PFSK-1 (cell line): ENCODE results near the gene KREMEN1.

ENCODE experiments used
- POLR2AphosphoS5 ChIP-seq: IDR thresholded peaks from 2 replicates; pipeline ENCODE4 v1.6.1; 2012; ENCODE audit warnings: low read depth, mild to moderate bottlenecking, control low read depth, low read length, moderate library complexity
- REST ChIP-seq, 2 experiments: IDR thresholded peaks; 2 replicates each; pipeline versions ENCODE4 v1.6.1 to v1.8.0; 2011 to 2012; ENCODE audit warnings: low read depth in 2 of 2, low read length in 2 of 2, control low read depth in 1 of 2, inconsistent platforms in 1 of 2, mild to moderate bottlenecking in 1 of 2, moderate library complexity in 1 of 2; ENCODE audit not compliant: insufficient read depth in 1 of 2
- SIN3A ChIP-seq: IDR thresholded peaks from 2 replicates; pipeline ENCODE4 v1.6.1; 2012; ENCODE audit warnings: mild to moderate bottlenecking, low read length, moderate library complexity, borderline replicate concordance; ENCODE audit not compliant: insufficient read depth
- TAF1 ChIP-seq: IDR thresholded peaks from 2 replicates; pipeline ENCODE4 v1.6.1; 2012; ENCODE audit warnings: low read length, control low read depth, borderline replicate concordance; ENCODE audit not compliant: insufficient read depth

- TF ChIP-seq REST (IDR thresholded peaks at IDR 0.05; ENCODE audit: insufficient read depth in 1 of 2, low read depth in 2 of 2, low read length in 2 of 2): no peak
- TF ChIP-seq POLR2AphosphoS5: no peak
- TF ChIP-seq SIN3A: no peak
- no peak for TF ChIP-seq TAF1
Measured at GRCh38 chr22:29087012-29087411, 14.2 kb downstream of the KREMEN1 start.
